NT2/D1 (cell line): ENCODE data around the gene KIF23.

ENCODE experiments used
- SUZ12 ChIP-seq: IDR thresholded peaks from 2 replicates; pipeline ENCODE4 v1.6.1; 2011; ENCODE audit not compliant: insufficient read length, insufficient read depth; ENCODE audit errors: extremely low read depth
- YY1 ChIP-seq: IDR thresholded peaks from 2 replicates; pipeline ENCODE4 v1.6.1; 2011; ENCODE audit not compliant: insufficient read length, insufficient read depth
- ZNF274 ChIP-seq: IDR thresholded peaks from 2 replicates; pipeline ENCODE4 v1.6.1; 2011; ENCODE audit warnings: mild to moderate bottlenecking, low read depth, low read length

GRCh38 chr15:69393831-69394491 is 20.2 kb upstream of the KIF23 start:
- TF ChIP-seq YY1 (no peak), ZNF274 (no peak), SUZ12 (no peak)
